DMS114 treated with DMSO at 0.1 percent for 48 hours (cell line): ENCODE measurements around the gene GALNT9.
"Not testable (repeated sequence)": the region's sequence is repeated elsewhere in the genome, so short reads cannot be mapped to it uniquely, and the experiment has no call there.

Experiments used
- DNase-seq: peaks from one replicate; lab custom pipeline; 2025; ENCODE audit not compliant: unreplicated experiment; lab: John Stamatoyannopoulos, UW

The GALNT9 gene

GRCh38 chr12:132253698-132254480 is 75.5 kb downstream of the GALNT9 start:
- no peak for DNase-seq

DNA sequence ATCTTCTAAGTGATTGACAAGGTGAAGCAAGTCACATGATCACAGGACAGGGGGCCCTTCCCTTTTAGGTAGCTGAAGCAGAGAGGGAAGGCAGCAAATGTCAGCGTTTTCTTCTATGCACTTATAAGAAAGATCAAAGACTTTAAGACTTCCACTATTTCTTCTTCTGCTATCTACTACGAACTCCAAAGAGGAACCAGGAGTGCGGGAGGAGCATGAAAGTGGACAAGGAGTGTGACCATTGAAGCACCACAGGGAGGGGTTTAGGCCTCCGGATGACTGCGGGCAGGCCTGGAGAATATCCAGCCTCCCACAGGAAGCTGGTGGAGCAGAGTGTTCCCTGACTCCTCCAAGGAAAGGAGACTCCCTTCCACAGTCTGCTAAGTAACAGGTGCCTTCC is 76.4 kb downstream of the GALNT9 start:
- not testable (repeated sequence) for DNase-seq

DNA sequence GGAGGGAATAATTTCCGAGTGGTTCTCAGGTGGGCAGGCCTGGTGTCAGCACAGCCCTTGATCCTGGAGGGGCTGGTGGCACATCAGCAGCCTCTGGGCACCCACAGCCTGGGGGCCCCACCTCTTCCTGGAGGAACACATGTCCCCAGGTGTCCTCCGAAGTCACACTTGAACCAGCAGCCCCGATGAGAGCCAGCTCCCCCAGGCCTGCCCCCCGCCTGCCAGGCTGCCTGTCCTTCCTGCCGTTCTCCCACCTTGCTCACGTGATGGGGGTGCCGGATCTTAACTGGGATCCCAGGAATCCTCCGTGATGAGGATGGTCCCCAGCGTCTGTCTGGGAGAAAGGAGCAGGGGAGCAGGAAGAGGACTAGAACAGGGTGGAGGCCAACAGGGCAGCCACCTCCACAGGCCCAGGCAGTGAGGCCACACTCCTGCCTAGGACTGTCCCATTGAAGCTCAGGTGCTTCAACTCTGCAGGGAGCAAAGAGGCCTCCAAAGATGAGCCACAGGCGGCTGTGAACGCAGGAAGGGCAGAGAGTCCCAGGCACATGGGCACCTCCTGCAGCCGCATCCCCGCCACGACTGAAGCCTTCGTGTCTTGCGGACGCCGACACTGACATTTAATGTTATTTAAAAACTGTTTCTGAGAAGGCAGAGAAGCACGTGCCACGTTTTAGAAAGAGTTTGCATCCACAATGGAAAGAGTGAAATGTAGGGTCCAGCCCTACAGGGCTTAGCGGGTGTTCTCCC is 77.5 kb downstream of the GALNT9 start:
- no peak for DNase-seq

- DNase-seq, result no peak
Observed at GRCh38 chr12:132251310-132251709, 78.1 kb downstream of the GALNT9 start.

DNA sequence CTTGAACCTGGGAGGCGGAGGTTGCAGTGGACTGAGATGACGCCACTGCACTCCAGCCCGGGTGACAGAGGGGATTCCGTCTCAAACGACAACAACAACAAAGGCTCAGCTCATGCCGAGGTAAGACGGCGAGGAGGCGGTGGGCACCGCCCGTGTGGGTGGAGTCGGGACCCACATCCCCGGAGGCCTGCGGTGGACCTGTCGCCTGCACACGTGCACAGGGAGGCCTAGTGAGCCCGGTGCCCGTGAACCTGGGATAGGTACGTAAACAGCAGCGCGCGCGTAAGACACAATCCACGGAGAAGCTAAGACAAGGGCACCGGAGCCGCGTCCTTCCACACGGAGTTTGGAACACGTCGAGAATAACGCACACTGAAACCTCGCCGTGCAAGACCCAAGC is 78.7 kb downstream of the GALNT9 start:
- DNase-seq, result no peak

DNA sequence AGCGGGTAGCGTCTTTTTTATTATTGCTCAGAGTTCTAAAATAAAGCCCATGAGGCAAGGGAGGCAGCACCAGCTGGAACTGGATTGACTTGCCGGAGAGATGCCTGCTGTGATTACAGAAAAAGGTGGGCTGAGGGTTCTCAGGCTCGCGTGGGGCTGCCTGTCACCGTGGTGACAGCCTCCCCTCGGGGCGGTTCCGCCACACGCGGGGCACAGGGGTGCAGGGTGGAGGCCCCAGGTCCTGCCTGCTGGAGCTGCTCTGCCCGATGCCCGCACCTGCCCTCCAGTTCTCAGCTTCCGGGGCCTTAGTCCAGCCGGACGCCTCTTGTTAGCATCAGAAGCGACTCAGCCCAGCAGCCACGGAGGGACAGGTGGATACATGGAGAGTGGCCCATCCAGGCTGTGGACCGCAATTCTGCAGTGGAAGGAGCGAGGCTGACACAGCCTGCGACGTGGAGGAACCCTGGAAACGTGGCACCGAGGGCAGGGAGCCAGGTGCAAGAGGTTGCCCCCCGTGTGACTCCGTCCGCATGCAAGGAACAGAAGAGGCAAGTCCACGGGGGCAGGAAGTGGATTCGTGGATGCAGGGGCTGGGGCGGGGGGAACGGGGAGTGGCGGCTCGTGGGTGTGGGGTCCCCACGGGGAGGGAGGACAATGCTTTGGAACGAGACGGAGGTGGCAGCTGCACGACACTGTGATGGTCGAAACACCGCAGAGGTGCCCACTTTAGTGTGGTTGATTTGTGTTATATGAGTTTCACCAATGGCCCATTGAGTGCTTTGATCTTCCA is 79.5 kb downstream of the GALNT9 start:
- DNase-seq, result no peak

GRCh38 chr12:132248453-132249167 is 80.8 kb downstream of the GALNT9 start:
- no peak for DNase-seq

DNA sequence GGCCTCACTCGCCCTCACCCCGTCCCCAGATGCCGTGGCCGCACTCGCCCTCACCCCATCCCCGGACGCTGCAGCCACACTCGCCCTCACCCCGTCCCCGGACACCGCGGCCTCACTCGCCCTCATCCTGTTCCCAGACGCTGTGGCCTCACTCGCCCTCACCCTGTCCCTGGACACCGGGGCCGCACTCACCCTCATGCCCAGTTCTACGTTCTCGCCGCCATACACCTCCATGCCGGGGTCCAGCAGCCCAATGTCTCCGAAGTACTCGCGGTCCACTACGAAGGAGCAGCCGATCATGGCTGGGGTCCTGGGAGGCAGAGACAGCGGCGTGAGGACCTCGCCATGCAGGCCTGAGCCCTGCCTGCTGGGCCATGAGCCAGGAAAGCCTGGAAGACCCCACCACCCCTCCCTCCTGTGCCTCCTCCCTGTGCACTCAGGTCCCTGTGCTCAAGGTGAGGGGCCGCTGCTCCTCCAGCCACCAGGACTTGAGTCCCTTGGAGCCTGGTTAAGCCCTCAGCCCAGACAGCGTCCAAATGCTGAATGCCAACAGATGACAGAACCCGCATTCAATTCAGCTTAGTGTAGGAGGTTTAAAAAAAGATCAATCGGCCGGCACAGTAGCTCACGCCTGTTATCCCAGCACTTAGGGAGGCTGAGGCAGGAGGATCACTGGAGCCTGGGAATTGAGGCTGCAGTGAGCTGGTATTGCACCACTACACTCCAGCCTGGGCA is 81.5 kb downstream of the GALNT9 start:
- DNase-seq, result no peak

DNA sequence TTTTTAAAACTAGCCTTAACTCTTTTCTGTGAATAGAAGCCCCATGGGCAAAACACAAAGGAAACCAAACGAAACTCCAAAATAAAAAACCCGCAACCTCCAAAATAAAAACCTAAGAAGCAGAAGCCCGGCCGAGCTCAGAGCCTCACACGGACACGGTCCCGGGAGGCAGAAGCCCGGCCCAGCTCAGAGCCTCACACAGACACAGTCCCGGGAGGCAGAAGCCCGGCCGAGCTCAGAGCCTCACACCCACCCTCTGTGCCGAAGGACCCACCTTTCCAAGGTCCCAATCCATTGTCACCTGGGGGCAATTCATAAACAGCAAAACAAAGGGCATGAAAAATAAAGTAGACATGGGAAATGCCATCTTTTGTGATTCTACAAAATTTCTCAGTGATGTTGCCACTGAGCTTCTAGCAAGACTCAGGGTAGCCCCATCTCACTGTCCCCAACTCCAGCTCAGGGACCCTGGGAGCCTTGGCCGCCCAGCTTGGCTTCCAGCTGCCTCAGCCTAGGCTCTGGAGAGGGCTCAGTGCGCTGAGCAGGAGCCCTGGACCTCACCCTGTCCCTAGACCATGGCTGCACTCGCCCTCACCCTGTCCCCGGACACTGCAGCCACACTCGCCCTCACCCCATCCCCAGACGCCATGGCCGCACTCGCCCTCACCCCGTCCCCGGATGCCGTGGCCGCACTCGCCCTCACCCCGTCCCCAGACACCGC is 82.2 kb downstream of the GALNT9 start:
- no peak for DNase-seq

- DNase-seq, result no peak
Observed at GRCh38 chr12:132245521-132246101, 83.8 kb downstream of the GALNT9 start.

GRCh38 chr12:132244724-132245295 is 84.6 kb downstream of the GALNT9 start:
- no peak for DNase-seq

DNA sequence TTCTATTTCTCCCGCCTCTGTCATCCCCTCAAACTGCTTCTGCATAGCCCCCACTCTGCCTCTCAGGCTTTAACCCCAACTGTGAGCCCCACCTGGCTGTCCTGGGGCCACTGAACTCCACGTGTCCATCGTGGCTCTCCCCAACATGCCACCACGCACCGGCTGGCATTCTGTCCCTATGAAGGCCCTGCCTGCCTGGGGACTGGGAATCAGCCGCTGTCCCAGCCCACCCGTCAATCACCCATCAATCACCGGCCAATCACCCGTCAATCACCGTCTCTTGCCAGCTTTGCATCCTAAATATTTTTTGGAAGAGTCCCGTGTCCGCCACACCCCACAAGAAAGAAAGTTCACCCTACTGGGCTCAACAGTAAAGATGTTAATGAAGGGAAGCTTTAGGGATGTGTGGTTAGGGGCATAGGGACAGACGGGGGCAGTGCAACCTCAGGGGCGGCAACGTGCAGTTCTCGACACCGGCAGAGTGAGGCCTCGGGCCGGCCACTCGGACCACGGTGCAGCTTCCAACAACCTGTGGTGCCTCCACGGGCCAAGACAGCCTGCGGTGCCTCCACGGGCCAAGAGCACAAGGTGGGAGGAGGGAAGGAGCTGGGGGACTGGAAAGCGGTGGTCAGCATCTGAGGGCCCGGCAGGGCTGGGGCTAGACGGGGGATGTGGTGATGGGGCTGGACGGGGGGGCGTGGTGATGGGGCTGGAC is 85.6 kb downstream of the GALNT9 start:
- DNase-seq, result no peak

GRCh38 chr12:132243171-132243570 is 86.2 kb downstream of the GALNT9 start:
- DNase-seq, result not testable (repeated sequence)

GRCh38 chr12:132240669-132241007 is 88.8 kb downstream of the GALNT9 start:
- not testable (repeated sequence) for DNase-seq

DNA sequence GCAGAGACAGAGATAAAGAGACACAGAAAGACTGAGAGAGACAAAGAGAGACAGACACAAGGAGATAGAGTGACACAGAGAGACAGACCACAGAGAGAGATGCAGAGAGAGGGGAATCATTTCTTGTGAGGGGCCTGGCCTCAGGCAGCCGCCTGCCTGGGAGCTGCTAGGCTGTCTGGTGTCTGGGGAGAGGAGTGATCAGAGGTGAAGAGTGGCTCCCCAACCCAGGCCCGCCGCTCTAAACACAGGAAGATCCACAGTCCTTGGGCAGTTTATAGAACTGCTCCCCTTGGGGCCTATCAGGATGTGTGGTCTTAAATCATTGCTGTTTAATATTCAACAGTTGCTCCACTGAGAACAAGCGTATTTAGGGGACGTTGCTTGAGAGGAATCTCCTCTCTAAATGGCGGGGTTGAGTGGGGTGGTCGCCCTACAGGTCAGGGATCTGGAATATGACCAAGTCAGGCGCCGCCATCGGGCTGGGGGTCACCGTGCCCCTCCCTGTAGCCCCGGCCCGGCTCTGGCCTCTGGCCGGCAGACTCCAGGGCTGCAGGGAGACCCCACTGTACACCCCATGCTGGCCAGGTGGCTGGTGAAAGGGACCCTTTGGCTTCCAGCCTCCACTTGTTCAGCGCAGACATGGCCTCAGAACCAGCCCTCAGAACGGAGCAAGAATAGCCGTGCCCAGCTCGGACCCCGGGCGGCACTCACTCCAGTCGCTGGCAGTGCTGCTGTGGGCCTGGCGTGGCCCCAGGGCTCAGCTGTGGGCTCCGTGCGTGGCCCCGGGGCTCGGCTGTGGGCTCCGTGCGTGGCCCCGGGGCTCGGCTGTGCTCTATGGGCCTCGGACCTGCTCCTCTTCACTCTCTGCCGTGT is 89.4 kb downstream of the GALNT9 start:
- DNase-seq, result no peak

DNA sequence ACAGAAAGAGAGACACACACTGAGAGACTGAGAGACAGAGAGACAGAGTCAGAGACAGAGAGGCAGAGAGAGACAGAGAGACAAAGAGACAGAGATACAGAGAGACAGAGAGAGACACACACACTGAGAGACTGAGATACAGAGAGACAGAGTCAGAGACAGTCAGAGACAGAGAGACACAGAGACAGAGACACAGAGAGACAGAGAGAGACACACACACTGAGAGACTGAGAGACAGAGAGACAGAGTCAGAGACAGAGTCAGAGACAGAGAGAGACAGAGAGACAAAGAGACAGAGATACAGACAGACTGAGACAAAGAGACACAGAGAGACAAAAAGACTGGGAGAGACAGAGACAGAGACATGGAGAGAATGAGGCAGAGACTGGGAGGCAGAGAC is 90.0 kb downstream of the GALNT9 start:
- DNase-seq, result no peak

- no peak for DNase-seq
Observed at GRCh38 chr12:132238884-132239283, 90.5 kb downstream of the GALNT9 start.

- DNase-seq, result no peak
Observed at GRCh38 chr12:132238488-132238854, 90.9 kb downstream of the GALNT9 start.
